ENCODE measurements around the gene AGPAT1. TPM values are rescaled to one million over a fixed set of nuclear protein-coding genes. Genes with fewer than 3 reads are reported as not detected.

The AGPAT1 gene
- total and polyA plus RNA-seq, 2 of the 13 experiments (the other 11 are each of a cell fraction or from before 2014, with no cell fraction given) = 51.3 to 139 TPM

- TF ChIP-seq ZNF609 (CRISPR knock-in tag; IDR thresholded peaks at IDR 0.05; ENCODE audit: borderline replicate concordance) (peak; percentile 40; the same call in 1 of the 2 replicates), IRF9 (CRISPR knock-in tag; IDR thresholded peaks at IDR 0.05; ENCODE audit: borderline replicate concordance) (peak; percentile 78; the same call in 1 of the 2 replicates), HOXD1 (CRISPR knock-in tag; IDR thresholded peaks at IDR 0.05) (0 out of 2 replicates have a peak, but pooled peaks have one; percentile 58), SIX1 (CRISPR knock-in tag; IDR thresholded peaks at IDR 0.05; ENCODE audit: borderline replicate concordance) (no peak), FOXO1 (CRISPR knock-in tag; IDR thresholded peaks at IDR 0.05) (0 out of 2 replicates have a peak, but pooled peaks have one; percentile 9), NFE2L2 (IDR thresholded peaks at IDR 0.05; ENCODE audit: low read length) (no peak), POLR2A (IDR thresholded peaks at IDR 0.05; ENCODE audit: insufficient read depth in 1 of 2, low read depth in 2 of 2, low read length in 2 of 2) (peak in 1 of 2 experiments; percentile 63; a peak in 3 of 4 replicates), KAT7 (CRISPR knock-in tag; IDR thresholded peaks at IDR 0.05; ENCODE audit: borderline replicate concordance) (peak; percentile 39; the same call in 1 of the 2 replicates), ZFYVE20 (CRISPR knock-in tag; IDR thresholded peaks at IDR 0.05; ENCODE audit: borderline replicate concordance, low read depth) (no peak), ZNF839 (CRISPR knock-in tag; IDR thresholded peaks at IDR 0.05; ENCODE audit: borderline replicate concordance) (no peak), PAX8 (CRISPR knock-in tag; IDR thresholded peaks at IDR 0.05; ENCODE audit: borderline replicate concordance) (peak; percentile 56; the same call in 1 of the 2 replicates), KDM1A (CRISPR knock-in tag; IDR thresholded peaks at IDR 0.05) (0 out of 2 replicates have a peak, but pooled peaks have one; percentile 11), FOXA1 (IDR thresholded peaks at IDR 0.05) (no peak), FOXA1 (CRISPR knock-in tag; IDR thresholded peaks at IDR 0.05) (0 out of 2 replicates have a peak, but pooled peaks have one; percentile 15), ZSCAN29 (CRISPR knock-in tag; conservative IDR thresholded peaks at IDR 0.05) (0 out of 2 replicates have a peak, but pooled peaks have one; percentile 50), ZNF501 (CRISPR knock-in tag; IDR thresholded peaks at IDR 0.05) (peak; percentile 87), DRAP1 (CRISPR knock-in tag; IDR thresholded peaks at IDR 0.05) (peak; percentile 53), ZNF225 (CRISPR knock-in tag; IDR thresholded peaks at IDR 0.05) (peak; percentile 33; the same call in 1 of the 2 replicates), YY1 (IDR thresholded peaks at IDR 0.05; ENCODE audit: insufficient read depth, insufficient replicate concordance, low read depth, low read length) (peak; percentile 58), WIZ (CRISPR knock-in tag; IDR thresholded peaks at IDR 0.05) (peak; percentile 64; the same call in 1 of the 2 replicates), ZNF770 (CRISPR knock-in tag; IDR thresholded peaks at IDR 0.05) (peak; percentile 15; the same call in 1 of the 2 replicates)
Observed at GRCh38 chr6:32118782-32119628, 56.9 kb downstream of the AGPAT1 start (continued).
